Spleen (tissue), 11 donors: ENCODE data around the gene DIO3. TPM values are rescaled to one million over a fixed set of nuclear protein-coding genes. Genes with fewer than 3 reads are reported as not detected.

Experiments used
- DNase-seq: peaks from one replicate; pipeline ENCODE4 v3.0.0-alpha.2; 2020
- H3K27ac ChIP-seq, 8 donors: fragments of 200-600 bp; sonication (generic) in 7 of 8; 1 replicate in 4 of 8; 2 replicates in 4 of 8; pipeline versions ENCODE4 v1.5.0 to v1.8.0; 2016 to 2021; ENCODE audit warnings: inconsistent platforms in 4 of 8, mild to moderate bottlenecking in 4 of 8, moderate library complexity in 1 of 8
- H3K27me3 ChIP-seq, 7 donors: fragments of 200-600 bp; sonication (generic) in 6 of 7; replicated peaks in 1 of 7; 1 replicate in 4 of 7; 2 replicates in 3 of 7; pipeline versions ENCODE4 v1.5.0 to v1.8.0; 2016 to 2021; ENCODE audit warnings: inconsistent platforms in 3 of 7, mild to moderate bottlenecking in 1 of 7
- H3K36me3 ChIP-seq, 6 donors: fragments of 200-600 bp; sonication (generic) in 5 of 6; 1 replicate in 4 of 6; 2 replicates in 2 of 6; pipeline versions ENCODE4 v1.5.0 to v1.8.0; 2016 to 2021; ENCODE audit warnings: inconsistent platforms in 2 of 6
- H3K4me1 ChIP-seq, 6 donors: fragments of 200-600 bp; sonication (generic) in 5 of 6; 1 replicate in 3 of 6; 2 replicates in 3 of 6; pipeline versions ENCODE4 v1.5.0 to v1.8.0; 2016 to 2021; ENCODE audit warnings: inconsistent platforms in 3 of 6
- H3K4me3 ChIP-seq, 8 donors: fragments of 200-600 bp; sonication (generic) in 7 of 8; 1 replicate in 4 of 8; 2 replicates in 4 of 8; pipeline versions ENCODE4 v1.5.0 to v1.8.0; 2016 to 2021; ENCODE audit warnings: inconsistent platforms in 4 of 8, mild to moderate bottlenecking in 4 of 8, moderate library complexity in 2 of 8
- H3K9me3 ChIP-seq, 8 donors: fragments of 200-600 bp; sonication (generic) in 7 of 8; 1 replicate in 4 of 8; 2 replicates in 4 of 8; pipeline versions ENCODE4 v1.5.0 to v1.8.0; 2016 to 2021; ENCODE audit warnings: inconsistent platforms in 4 of 8
- POLR2A ChIP-seq, 3 donors: fragments of 450-650 bp; IDR thresholded peaks; one replicate each; pipeline ENCODE4 v1.5.1; 2017; ENCODE audit warnings: antibody characterized with exemption in 3 of 3, mild to moderate bottlenecking in 1 of 3
- POLR2AphosphoS5 ChIP-seq, 3 donors: sonication (generic); formaldehyde crosslinking; IDR thresholded peaks; one replicate each; pipeline ENCODE4 v1.5.1; 2017; ENCODE audit warnings: antibody characterized with exemption in 3 of 3
- WGBS, 5 donors: extraction: QIAGEN DNeasy Blood & Tissue Kit in 3 of 5; methylation state at CpG; one replicate each; pipeline versions ENCODE4 v1.1.5 to v1.1.7; 2013 to 2018; 5-methylcytosine and 5-hydroxymethylcytosine counted together
- intact Hi-C: fragments of 100-400 bp; cut with DNase I; formaldehyde crosslinking; loops from one replicate; pipeline ENCODE4 v1.15.0; 2023; ENCODE audit warnings: low total_unique reads
- polyA plus RNA-seq, 3 donors: library from polyadenylated mRNA; stranded (reverse); fragments of 200-250 nt; gene quantifications; one replicate each; pipeline ENCODE4 v1.2.1, GENCODE V29; 2013
- total RNA-seq, 7 donors: library from RNA; depleted of rRNA in 3 of 7; stranded (reverse); fragments of >200 nt in 3 of 7; fragmentation: NEBNext Ultra II Directional in 4 of 7; extraction: Animal tissue kit (Norgen Biotek cat#: 25700) in 4 of 7; gene quantifications; one replicate each; pipeline versions ENCODE4 v1.1.0 to v1.2.1, GENCODE V29; 2016 to 2021
- TF ChIP-seq, protein P1 (sequence below), 11 experiments: fragments of 200-600 bp in 7 of 11; fragments of 450-650 bp in 4 of 11; sonication (generic) in 4 of 11; IDR thresholded peaks in 8 of 11; conservative IDR thresholded peaks in 3 of 11; 1 replicate in 7 of 11; 2 replicates in 4 of 11; pipeline versions ENCODE4 v1.4.0 to v1.8.0; 2016 to 2021; ENCODE audit warnings: antibody characterized with exemption in 11 of 11, inconsistent platforms in 4 of 11, mild to moderate bottlenecking in 1 of 11
- donor health status: healthy with polysubstance abuse.
- donor health status: DM: no; HTN: no; CAD: no; lungs with moderate emphysema.
- donor health status: DM: no; HTN: no; CAD: no.
- donor health status: Bipolar disorder and iron deficiency.
- donor health status: healthy.
- donor health status: DM: no; HTN: no; CAD: no.
- donor health status: DM: yes; HTN: yes; CAD: no.

DIO3 gene
- total and polyA plus RNA-seq, 10 donors: 0.04 to 1.3 (median 0.37) TPM; not detected in 2

DNA sequence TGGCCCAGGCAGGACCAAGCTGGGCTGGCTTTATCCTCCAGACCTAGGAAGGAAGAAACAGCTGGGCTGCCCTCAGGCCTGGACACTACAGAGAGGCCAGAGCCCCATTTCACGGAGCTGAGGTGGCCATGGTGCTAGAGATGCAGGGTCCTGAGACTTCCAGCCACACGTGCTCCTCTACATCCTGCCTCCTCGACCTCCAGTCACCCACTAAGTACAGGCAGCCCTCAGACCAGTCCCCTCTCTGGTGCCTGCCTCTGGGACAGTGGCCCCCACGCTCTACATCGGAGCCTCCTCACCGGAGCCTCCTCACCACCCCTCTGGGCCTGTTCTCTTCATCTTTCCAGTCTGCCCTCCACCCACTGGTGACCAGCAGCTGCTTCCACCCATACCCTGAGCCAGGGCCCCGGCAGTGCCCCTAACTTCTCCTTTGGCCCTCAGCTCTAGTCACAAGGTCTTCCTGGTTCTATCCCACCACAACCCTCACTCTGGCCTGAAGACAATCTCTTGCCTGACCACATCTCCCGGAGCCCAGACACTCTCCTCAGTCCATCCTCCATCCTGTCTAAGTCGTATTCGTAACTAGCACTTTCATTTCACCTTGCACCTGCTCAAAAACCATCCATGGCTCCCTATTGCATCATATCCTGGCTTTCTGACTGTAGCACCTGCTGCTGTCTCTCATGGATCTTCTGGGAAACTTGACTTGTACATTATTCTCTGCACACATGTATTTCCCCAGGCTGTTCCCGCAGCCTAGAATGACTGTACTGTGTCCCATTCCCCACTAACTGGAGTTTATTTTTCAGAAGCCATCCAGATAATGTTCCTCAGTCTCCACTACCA lies 43.9 kb downstream of the DIO3 start:
- TF ChIP-seq POLR2A (IDR thresholded peaks at IDR 0.05): no peak
- no peak for TF ChIP-seq POLR2AphosphoS5 (IDR thresholded peaks at IDR 0.05)
- TF ChIP-seq, protein P1, sequence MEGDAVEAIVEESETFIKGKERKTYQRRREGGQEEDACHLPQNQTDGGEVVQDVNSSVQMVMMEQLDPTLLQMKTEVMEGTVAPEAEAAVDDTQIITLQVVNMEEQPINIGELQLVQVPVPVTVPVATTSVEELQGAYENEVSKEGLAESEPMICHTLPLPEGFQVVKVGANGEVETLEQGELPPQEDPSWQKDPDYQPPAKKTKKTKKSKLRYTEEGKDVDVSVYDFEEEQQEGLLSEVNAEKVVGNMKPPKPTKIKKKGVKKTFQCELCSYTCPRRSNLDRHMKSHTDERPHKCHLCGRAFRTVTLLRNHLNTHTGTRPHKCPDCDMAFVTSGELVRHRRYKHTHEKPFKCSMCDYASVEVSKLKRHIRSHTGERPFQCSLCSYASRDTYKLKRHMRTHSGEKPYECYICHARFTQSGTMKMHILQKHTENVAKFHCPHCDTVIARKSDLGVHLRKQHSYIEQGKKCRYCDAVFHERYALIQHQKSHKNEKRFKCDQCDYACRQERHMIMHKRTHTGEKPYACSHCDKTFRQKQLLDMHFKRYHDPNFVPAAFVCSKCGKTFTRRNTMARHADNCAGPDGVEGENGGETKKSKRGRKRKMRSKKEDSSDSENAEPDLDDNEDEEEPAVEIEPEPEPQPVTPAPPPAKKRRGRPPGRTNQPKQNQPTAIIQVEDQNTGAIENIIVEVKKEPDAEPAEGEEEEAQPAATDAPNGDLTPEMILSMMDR (IDR thresholded peaks at IDR 0.05 in 8 of 11, conservative IDR thresholded peaks at IDR 0.05 in 3 of 11): no peak

DNA sequence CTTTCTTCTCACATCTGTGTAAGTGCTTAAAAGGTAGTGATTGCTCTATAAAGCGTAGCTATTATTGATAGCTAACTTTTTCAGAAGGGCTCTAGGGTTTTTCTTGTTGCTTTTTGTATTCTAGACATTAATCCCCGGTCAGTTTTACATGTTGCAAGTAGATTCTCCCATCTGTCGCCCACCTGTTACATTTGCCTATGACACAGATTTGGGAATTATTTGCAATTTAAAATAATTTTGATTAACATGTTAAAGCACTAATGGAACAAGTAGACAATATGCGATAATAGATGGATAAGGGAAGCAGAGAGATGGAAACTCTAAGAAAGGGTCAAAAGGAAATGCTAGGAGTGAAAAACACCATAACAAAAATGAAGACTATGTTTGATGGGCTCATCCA lies 44.5 kb downstream of the DIO3 start:
- TF ChIP-seq, protein P1 (IDR thresholded peaks at IDR 0.05 in 8 of 11, conservative IDR thresholded peaks at IDR 0.05 in 3 of 11): no peak
- TF ChIP-seq POLR2A (IDR thresholded peaks at IDR 0.05) (no peak), POLR2AphosphoS5 (IDR thresholded peaks at IDR 0.05) (no peak)
- Histone ChIP-seq H3K27ac (no peak overlapping the region), H3K36me3 (no peaks in the 10 kb centered on the region), H3K4me3 (no peak overlapping the region), H3K27me3 (peaks cover 0 to 52% (median 5%) of the 10 kb centered on the region in 7 donors), H3K9me3 (no peaks in the 10 kb centered on the region), H3K4me1 (no peaks in the 10 kb centered on the region)
- DNase-seq: no peak
- intact Hi-C loops: no loop called here
- 84 to 94% (median 86%) methylated on average over 4 of the region's 4 CpGs for WGBS, 5 donors

More for the DNA sequence above, 43.9 kb downstream of the DIO3 start:
- no peak overlapping the region for H3K4me3 ChIP-seq
- H3K4me1 ChIP-seq: no peaks in the 10 kb centered on the region
- peaks cover 0 to 48% (median 5%) of the 10 kb centered on the region in 7 donors for H3K27me3 ChIP-seq
- DNase-seq: no peak
- intact Hi-C loops: no loop called here
- H3K36me3 ChIP-seq: no peaks in the 10 kb centered on the region
- no peak overlapping the region for H3K27ac ChIP-seq
- H3K9me3 ChIP-seq: no peaks in the 10 kb centered on the region
- WGBS, 5 donors: 73 to 81% (median 80%) methylated on average over 11 of the region's 11 CpGs

Other genes starting within 250 kb of the DIO3 start
- gene PPP2R5C, start 200.2 kb downstream of the DIO3 start, total RNA-seq: 100 to 1,000 TPM; 193 to 322 (median 219) TPM
- 10 to 100 TPM; 80.8 to 95.3 (median 84.4) TPM for gene PPP2R5C, start 200.2 kb downstream of the DIO3 start, polyA plus RNA-seq